ENCODE data around the gene PITRM1. TPM values are rescaled to one million over a fixed set of nuclear protein-coding genes. Genes with fewer than 3 reads are reported as not detected.
A peak's percentile ranks its signal among the peaks of the same experiment; 100 is the strongest.

Gene PITRM1
- total RNA-seq, 1 donor from 2014 or later, result 34.7 TPM

- no peak for DNase-seq (ENCODE audit: low spot score)
These were observed 68.2 kb downstream of the PITRM1 start for GRCh38 chr10:3104251-3104918.

DNA sequence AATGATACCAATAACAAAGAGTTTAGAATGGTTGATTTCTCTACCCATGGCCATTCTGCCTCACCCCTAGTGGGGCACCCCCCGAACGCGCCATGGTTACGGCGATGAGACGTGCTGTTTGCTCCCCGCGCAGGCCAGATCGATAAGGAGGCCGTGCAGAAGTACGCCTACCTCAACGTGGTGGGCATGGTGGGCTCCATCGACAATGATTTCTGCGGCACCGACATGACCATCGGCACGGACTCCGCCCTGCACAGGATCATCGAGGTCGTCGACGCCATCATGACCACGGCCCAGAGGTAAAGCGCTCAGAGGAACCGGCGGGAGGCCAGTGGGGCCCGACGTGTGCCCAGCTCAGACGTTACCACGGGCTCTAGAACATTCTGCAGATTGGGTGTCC is 68.9 kb downstream of the PITRM1 start:
- DNase-seq (ENCODE audit: low spot score), result no peak

DNA sequence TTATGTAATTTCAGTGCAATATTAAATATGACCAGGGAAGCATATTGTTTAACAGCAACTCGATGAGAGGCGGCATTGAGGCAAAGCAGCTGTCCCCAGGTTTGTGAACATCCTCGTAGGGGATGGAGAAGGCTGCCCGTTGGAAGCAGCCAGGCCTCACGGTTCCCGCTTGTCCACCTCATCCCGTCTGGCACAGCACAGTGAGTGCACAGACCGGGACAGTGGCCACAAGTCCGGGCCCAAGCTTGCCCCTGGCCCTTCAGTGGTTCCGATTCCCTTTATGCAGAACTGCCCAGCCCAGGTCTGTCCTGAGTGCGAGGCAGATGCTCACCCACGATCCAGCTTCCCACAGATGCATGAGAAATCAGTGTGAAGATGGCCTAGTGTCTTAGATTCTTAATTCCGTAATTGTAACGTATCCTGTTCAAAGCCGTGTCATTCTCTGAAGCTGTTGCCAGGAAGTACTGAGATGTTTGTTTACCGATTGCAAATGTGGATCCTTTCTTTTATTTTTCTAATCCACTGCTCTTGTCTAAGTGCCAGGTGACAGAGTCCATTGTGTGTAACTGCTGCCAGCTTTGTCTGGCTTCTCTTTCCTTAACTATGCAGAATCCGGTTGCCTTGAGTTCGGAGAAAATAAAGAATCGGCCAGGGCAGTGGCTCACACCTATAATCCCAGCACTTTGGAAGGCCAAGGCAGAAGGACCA is 69.7 kb downstream of the PITRM1 start:
- DNase-seq (ENCODE audit: low spot score), result no peak

DNA sequence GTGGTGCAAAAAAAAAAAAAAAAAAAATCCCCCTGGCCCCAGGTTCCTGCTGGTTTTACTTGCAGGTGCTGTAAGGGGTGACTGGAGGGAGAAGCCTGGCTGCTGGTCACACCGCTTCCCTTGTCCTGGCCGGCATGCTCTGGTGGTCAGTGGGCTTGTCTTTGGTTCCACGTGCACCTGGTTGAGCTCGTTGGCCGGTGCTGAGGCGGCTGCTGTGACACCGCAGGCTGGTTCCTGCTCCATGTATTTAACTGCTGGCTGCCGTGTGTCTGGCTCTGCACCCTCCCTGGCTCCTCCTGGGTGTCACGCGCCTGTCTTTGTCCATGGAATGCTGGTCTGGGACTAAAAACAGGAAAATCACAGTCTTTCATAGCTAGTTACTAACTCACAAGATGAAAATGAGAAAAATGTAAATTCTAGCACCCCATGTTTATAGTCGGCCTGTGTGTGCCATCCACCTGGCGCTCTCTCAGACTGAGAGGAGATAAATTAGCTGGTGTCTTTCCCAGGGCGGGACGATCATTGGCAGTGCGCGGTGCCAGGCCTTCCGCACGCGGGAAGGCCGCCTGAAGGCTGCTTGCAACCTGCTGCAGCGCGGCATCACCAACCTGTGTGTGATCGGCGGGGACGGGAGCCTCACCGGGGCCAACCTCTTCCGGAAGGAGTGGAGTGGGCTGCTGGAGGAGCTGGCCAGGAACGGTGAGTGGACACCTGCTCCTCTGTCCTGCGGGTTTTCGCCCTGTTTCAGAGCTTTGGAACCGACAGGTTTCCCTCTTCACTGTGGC is 71.5 kb downstream of the PITRM1 start:
- DNase-seq (ENCODE audit: low spot score), result no peak

GRCh38 chr10:3100093-3100792 is 72.3 kb downstream of the PITRM1 start:
- no peak for DNase-seq (ENCODE audit: low spot score)

DNA sequence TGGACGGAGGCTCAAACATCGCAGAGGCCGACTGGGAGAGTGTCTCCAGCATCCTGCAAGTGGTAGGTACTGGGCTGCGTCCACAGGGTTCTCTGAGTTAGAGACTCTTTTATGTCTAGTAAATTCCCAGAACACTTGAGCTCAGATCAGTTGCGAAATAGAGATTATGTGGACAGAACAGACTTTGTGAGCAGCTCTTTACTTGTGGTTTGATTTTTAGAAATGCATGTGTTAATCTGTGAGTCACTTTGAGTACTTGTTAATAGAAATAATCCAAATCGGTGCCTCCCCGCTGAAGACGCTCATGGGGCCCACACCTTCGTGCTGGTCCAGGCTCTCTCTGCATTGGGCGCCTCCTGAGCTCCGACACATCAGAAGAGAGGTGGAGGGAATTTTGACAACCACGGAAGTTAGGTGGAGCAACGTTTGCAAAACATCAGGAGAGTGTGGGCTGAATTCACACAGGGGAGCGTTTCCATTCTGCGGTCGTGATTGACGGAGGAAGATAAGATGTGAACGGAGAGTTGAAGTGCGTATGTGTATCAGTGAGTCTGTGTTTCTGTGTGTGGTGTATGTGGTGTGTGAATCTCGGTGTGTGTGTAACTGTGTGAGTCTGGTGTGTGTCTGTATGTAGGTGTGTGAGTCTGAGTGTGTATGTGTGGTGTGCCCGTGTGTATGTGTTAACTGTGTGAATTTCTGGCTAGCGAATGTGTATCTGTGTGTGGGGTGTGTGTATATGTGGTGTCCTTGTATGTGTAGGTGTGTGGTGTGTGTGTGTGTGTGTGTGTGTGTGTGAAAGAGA is 73.1 kb downstream of the PITRM1 start:
- DNase-seq (ENCODE audit: low spot score), result peak; percentile 94

GRCh38 chr10:3098689-3099088 is 73.9 kb downstream of the PITRM1 start:
- DNase-seq (ENCODE audit: low spot score), result no peak

DNA sequence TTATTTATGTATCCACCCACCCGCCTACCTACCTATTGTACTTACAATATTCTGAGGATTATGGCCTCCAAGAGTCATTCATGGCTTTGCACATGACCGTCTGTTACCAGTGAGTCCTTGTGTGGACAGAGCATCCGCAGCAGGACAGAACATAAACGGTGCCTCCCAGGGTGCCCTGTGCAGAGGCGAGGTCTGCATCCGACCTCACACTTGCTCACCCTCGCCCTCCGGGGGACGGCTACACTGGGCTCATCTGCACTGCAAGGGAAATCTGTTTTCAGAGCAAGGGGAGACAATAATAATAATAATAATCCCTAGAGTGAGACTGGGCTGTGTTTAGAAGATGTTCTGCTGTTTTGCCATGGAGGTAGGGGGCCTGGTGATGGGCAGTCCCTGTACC is 75.4 kb downstream of the PITRM1 start:
- no peak for DNase-seq (ENCODE audit: low spot score)

DNA sequence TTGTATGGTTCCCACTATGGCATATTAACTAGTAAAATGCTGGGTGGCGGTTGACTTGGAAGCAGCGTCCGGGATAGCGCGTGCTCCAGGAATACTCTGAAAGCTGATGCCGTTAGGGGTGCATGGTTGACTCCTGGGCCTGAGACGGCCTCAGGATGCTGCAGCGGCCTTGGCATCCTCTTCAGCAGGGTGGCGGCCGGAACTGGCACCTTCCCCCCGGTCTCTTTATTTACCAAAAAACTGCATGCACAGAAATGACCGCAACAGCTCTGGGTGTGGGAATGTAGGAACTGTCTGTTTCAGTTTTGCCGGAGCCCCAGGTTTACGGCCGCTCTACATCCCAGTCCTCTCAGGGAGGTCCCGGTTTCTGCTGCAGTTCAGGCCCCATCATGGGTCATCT is 76.4 kb downstream of the PITRM1 start:
- no peak for DNase-seq (ENCODE audit: low spot score)

DNA sequence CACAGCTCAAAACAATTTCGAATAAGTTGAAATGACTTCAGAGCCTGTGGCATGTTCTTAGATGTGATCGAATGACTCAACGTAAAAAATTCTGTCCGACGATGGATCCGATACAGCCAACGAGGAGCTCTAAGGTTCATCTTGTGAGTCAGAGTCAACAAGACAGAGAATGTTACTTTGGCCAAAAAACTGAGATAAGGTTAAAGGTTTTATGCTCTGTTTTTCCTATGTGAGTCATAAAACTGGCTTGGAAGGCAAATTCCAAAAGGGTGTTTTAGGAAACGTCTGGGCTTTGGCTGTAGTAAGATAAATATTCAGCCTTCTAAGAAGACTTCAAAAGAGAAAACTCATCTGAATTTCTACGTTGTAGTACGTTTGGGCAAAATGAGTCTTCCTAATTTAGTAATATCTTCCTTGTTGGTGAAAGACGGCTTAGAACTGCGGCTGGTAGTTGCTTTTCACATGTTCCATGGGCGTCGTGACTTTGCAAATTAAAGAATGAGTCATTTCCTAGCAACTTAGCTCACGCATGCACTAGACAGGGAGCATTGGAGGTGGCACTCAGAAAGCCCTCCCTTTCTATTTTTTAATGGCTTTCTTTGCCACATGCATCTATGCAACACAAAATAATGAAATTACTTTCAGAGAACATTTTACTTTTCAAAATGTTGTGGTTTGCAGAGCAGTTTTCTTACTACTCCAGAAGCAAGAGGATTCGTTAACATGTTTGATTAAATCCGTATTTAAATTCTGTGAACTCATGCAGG is 77.0 kb downstream of the PITRM1 start:
- DNase-seq (ENCODE audit: low spot score), result peak; percentile 98

DNA sequence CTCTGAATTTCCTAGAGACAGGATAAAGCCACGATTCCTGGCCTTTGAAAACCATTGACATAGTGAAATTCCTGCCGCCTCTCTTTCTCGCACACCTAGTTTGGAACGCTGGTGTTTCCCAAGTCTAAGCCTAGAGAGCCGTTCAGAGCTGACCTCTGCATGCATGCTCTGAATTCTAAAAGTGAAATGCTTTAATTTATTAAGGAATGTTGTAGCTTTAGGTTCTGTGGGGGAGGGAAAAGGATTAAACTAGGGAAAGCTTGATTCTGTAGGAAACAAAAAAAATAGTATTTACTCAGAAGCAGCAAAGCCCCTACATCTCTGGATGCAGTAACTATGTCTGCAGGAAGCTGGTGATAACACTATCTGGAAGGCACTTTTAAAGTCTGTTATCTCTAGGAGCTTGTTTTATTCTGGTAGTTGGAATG is 78.0 kb downstream of the PITRM1 start:
- peak; percentile 91 for DNase-seq (ENCODE audit: low spot score)

- no peak for DNase-seq (ENCODE audit: low spot score)
These were observed 78.6 kb downstream of the PITRM1 start for GRCh38 chr10:3093996-3094395.

DNA sequence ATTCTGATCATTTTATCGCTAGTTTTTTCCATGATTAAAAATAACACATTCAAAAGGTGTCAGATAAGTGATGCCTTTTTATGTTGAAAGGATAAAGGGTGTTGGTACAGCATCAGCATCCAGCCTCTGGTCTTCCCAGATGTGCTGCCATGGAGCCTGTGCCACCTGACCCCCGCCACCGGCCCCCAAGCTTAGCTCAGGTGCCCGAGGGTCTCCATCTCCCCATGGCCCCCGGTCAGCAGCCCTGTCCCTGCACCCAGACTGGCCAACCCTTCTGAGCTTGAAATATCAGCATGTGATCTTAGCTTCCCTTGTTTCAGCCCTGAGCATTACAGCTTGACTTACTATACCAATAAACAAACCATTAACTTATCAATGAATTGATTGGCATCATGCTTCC is 80.7 kb downstream of the PITRM1 start:
- no peak for DNase-seq (ENCODE audit: low spot score)

GRCh38 chr10:3090914-3091787 is 81.4 kb downstream of the PITRM1 start:
- peak; percentile 81 for DNase-seq (ENCODE audit: low spot score)

DNA sequence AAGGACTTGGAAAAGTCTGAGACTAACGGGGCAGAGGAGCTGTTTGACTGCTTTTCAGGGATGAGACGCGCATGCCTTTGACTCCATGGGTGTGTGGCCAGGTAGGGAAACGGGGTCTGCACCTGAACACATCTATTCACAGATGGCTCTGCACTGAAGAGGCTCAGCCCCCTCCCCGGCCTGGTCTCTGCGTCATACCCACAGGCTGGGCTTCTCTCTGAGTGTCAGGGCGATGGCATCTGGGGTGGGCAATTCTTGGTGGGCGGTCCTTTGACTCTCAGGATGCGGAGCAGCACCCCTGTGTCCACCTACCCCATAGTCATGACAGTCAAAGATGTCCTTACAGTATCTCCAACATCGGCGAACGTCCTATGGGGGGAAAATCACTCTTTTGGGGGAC is 82.2 kb downstream of the PITRM1 start:
- DNase-seq (ENCODE audit: low spot score), result no peak
